Panc1 (cell line): ENCODE results near the gene SCARB2.

Source experiments
- POLR2AphosphoS5 ChIP-seq: IDR thresholded peaks from 2 replicates; pipeline ENCODE4 v1.6.1; 2012; ENCODE audit warnings: mild to moderate bottlenecking, low read depth, low read length, moderate library complexity
- SIN3A ChIP-seq: IDR thresholded peaks from 2 replicates; pipeline ENCODE4 v1.6.1; 2012; ENCODE audit warnings: low read depth, mild to moderate bottlenecking, low read length, moderate library complexity, borderline replicate concordance; ENCODE audit not compliant: insufficient read depth
- TF ChIP-seq, protein P1 (sequence below): fragments of 450-650 bp; IDR thresholded peaks from 2 replicates; pipeline ENCODE4 v1.5.1; 2017; ENCODE audit warnings: mild to moderate bottlenecking
- TF ChIP-seq, protein P2 (sequence below), 2 experiments: IDR thresholded peaks; 2 replicates each; pipeline ENCODE4 v1.6.1; 2011 to 2012; ENCODE audit warnings: low read depth in 2 of 2, control low read depth in 1 of 2, low read length in 1 of 2, mild to moderate bottlenecking in 1 of 2, moderate library complexity in 1 of 2; ENCODE audit not compliant: insufficient read depth in 1 of 2

DNA sequence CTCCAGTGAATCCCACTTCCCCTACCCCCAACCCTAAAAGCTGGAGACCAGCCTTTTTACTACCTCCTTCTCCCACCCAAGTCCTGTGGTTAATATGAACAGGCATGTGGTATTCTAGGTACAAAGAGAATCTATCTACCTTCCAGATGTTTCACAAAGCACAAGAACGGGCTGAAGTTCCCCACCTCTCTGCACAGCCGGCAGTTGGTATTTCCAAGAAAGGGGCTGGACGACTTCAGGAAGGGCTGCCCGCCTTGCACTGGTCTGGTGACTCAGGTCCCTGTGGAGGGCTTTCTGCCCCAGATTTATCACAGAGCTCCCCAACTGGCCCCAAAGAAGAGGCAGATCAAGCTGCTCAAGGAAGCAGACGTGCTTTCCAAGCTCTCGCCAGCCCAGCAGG lies 42.4 kb upstream of the SCARB2 start:
- TF ChIP-seq, protein P1, sequence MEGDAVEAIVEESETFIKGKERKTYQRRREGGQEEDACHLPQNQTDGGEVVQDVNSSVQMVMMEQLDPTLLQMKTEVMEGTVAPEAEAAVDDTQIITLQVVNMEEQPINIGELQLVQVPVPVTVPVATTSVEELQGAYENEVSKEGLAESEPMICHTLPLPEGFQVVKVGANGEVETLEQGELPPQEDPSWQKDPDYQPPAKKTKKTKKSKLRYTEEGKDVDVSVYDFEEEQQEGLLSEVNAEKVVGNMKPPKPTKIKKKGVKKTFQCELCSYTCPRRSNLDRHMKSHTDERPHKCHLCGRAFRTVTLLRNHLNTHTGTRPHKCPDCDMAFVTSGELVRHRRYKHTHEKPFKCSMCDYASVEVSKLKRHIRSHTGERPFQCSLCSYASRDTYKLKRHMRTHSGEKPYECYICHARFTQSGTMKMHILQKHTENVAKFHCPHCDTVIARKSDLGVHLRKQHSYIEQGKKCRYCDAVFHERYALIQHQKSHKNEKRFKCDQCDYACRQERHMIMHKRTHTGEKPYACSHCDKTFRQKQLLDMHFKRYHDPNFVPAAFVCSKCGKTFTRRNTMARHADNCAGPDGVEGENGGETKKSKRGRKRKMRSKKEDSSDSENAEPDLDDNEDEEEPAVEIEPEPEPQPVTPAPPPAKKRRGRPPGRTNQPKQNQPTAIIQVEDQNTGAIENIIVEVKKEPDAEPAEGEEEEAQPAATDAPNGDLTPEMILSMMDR, result no peak
- no peak for TF ChIP-seq POLR2AphosphoS5
- TF ChIP-seq, protein P2, sequence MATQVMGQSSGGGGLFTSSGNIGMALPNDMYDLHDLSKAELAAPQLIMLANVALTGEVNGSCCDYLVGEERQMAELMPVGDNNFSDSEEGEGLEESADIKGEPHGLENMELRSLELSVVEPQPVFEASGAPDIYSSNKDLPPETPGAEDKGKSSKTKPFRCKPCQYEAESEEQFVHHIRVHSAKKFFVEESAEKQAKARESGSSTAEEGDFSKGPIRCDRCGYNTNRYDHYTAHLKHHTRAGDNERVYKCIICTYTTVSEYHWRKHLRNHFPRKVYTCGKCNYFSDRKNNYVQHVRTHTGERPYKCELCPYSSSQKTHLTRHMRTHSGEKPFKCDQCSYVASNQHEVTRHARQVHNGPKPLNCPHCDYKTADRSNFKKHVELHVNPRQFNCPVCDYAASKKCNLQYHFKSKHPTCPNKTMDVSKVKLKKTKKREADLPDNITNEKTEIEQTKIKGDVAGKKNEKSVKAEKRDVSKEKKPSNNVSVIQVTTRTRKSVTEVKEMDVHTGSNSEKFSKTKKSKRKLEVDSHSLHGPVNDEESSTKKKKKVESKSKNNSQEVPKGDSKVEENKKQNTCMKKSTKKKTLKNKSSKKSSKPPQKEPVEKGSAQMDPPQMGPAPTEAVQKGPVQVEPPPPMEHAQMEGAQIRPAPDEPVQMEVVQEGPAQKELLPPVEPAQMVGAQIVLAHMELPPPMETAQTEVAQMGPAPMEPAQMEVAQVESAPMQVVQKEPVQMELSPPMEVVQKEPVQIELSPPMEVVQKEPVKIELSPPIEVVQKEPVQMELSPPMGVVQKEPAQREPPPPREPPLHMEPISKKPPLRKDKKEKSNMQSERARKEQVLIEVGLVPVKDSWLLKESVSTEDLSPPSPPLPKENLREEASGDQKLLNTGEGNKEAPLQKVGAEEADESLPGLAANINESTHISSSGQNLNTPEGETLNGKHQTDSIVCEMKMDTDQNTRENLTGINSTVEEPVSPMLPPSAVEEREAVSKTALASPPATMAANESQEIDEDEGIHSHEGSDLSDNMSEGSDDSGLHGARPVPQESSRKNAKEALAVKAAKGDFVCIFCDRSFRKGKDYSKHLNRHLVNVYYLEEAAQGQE (IDR thresholded peaks at IDR 0.05; ENCODE audit: insufficient read depth in 1 of 2, low read depth in 2 of 2, low read length in 1 of 2), result no peak
- TF ChIP-seq SIN3A, result no peak
